GM12878 (cell line): ENCODE data around the gene CWC22. TPM values are rescaled to one million over a fixed set of nuclear protein-coding genes. Genes with fewer than 3 reads are reported as not detected.

Source experiments
- ATAC-seq: fragments of 200-7000 bp; cut with Tn5 transposase; 3 replicates; pipeline ENCODE4 v1.9.1; 2020; ENCODE audit warnings: mild to moderate bottlenecking, moderate library complexity
- BruUV-seq: library from RNA; stranded (reverse); fragments of 400-500 nt; replicated peaks from 2 replicates; lab custom pipeline; 2021; lab: Mats Ljungman, UMichigan
- CTCF ChIA-PET: fragments of 300-600 bp; sonication (Branson Sonifier 250); formaldehyde crosslinking; extraction: SDS; loops from one replicate; lab custom pipeline; 2021; ENCODE audit warnings: inconsistent platforms; lab: Yijun Ruan, JAX
- POLR2A ChIA-PET: fragments of 350-600 bp; formaldehyde crosslinking; extraction: SDS; loops from one replicate; lab custom pipeline; 2021; ENCODE audit warnings: inconsistent platforms; lab: Charles Lee
- RAD21 ChIA-PET: fragments of 300-600 bp; sonication (Branson Sonifier 250); formaldehyde crosslinking; loops from one replicate; lab custom pipeline; 2023; ENCODE audit warnings: antibody characterized with exemption; ENCODE audit not compliant: unreplicated experiment; lab: Charles Lee
- SMC1A ChIA-PET: fragments of 300-600 bp; sonication (Branson Sonifier 250); formaldehyde crosslinking; loops from one replicate; lab custom pipeline; 2023; ENCODE audit not compliant: unreplicated experiment, uncharacterized antibody; lab: Charles Lee
- DNase-seq: peaks from one replicate; pipeline ENCODE4 v3.0.0-alpha.2; 2011; ENCODE audit warnings: low read depth, low spot score
- FAIRE-seq: peaks from 3 replicates; lab custom pipeline; 2011; peaks lifted over from hg19 to GRCh38; lab: Jason Lieb, UNC
- H2AFZ ChIP-seq: 2 replicates; pipeline ENCODE4 v1.6.0; 2011; ENCODE audit warnings: low read depth, low read length, control low read depth; ENCODE audit not compliant: control insufficient read depth
- H3K27ac ChIP-seq: 2 replicates; pipeline ENCODE4 v1.5.1; 2011; ENCODE audit warnings: control low read depth; ENCODE audit not compliant: control insufficient read depth, insufficient read depth
- H3K27me3 ChIP-seq, 2 experiments: replicated peaks in 1 of 2; 2 replicates each; pipeline versions ENCODE4 v1.6.0 to v1.6.1; 2011; ENCODE audit warnings: low read length in 1 of 2; ENCODE audit not compliant: control insufficient read depth in 2 of 2, insufficient read depth in 2 of 2
- H3K36me3 ChIP-seq, 2 experiments: 2 replicates each; pipeline ENCODE4 v1.5.1; 2011; ENCODE audit warnings: low read length in 1 of 2; ENCODE audit not compliant: control insufficient read depth in 2 of 2, insufficient read depth in 2 of 2
- H3K4me1 ChIP-seq: 2 replicates; pipeline ENCODE4 v1.6.1; 2011; ENCODE audit warnings: mild to moderate bottlenecking, low read length, moderate library complexity, mixed read lengths; ENCODE audit not compliant: control insufficient read depth, insufficient read depth
- H3K4me2 ChIP-seq: 2 replicates; pipeline ENCODE4 v1.6.0; 2011; ENCODE audit warnings: control low read depth; ENCODE audit not compliant: control insufficient read depth, insufficient read depth
- H3K4me3 ChIP-seq: fragments of 200-600 bp; sonication (generic); 2 replicates; pipeline ENCODE4 v1.5.1; 2016
- H3K79me2 ChIP-seq: 2 replicates; pipeline ENCODE4 v1.6.0; 2011; ENCODE audit warnings: low read length; ENCODE audit not compliant: control insufficient read depth, insufficient read depth
- H3K9ac ChIP-seq: 2 replicates; pipeline ENCODE4 v1.8.0; 2011; ENCODE audit warnings: low read length, control low read depth, mixed read lengths; ENCODE audit not compliant: control insufficient read depth, insufficient read depth
- H3K9me3 ChIP-seq: replicated peaks from 3 replicates; pipeline ENCODE4 v1.5.1; 2011; ENCODE audit warnings: mild to moderate bottlenecking, low read length; ENCODE audit not compliant: control insufficient read depth, insufficient read depth
- H4K20me1 ChIP-seq: 2 replicates; pipeline ENCODE4 v1.6.0; 2011; ENCODE audit not compliant: control insufficient read depth, insufficient read depth
- BACH1 ChIP-seq: fragments of 450-650 bp; IDR thresholded peaks from 2 replicates; pipeline ENCODE4 v1.6.1; 2017; ENCODE audit warnings: mild to moderate bottlenecking, borderline replicate concordance
- E2F4 ChIP-seq: IDR thresholded peaks from 2 replicates; pipeline ENCODE4 v1.6.1; 2012; ENCODE audit warnings: low read depth, low read length, improper control_type of control experiment
- E4F1 ChIP-seq: fragments of 450-650 bp; IDR thresholded peaks from 2 replicates; pipeline ENCODE4 v1.6.1; 2018; ENCODE audit warnings: borderline replicate concordance, mild to moderate bottlenecking; ENCODE audit not compliant: partially characterized antibody
- HSF1 ChIP-seq: fragments of 150-350 bp; IDR thresholded peaks from 2 replicates; pipeline ENCODE4 v1.6.1; 2014; ENCODE audit warnings: mild to moderate bottlenecking, low read depth, low read length
- JUND ChIP-seq: IDR thresholded peaks from 2 replicates; pipeline ENCODE4 v1.6.1; 2012; ENCODE audit warnings: low read depth, mild to moderate bottlenecking, low read length, improper control_type of control experiment, moderate library complexity
- NR2F1 ChIP-seq: fragments of 450-650 bp; conservative IDR thresholded peaks from 2 replicates; pipeline ENCODE4 v1.6.1; 2017; ENCODE audit warnings: mild to moderate bottlenecking
- NRF1 ChIP-seq: conservative IDR thresholded peaks from 2 replicates; pipeline ENCODE4 v1.6.1; 2011; ENCODE audit warnings: mild to moderate bottlenecking, low read depth, low read length, improper control_type of control experiment
- PBX3 ChIP-seq: IDR thresholded peaks from 2 replicates; pipeline ENCODE4 v1.6.1; 2011; ENCODE audit warnings: mild to moderate bottlenecking, low read depth, low read length, moderate library complexity; ENCODE audit not compliant: insufficient replicate concordance
- TCF3 ChIP-seq: IDR thresholded peaks from 2 replicates; pipeline ENCODE4 v1.6.1; 2012; ENCODE audit warnings: low read depth, mild to moderate bottlenecking, low read length, borderline replicate concordance; ENCODE audit not compliant: insufficient read depth
- TCF7 ChIP-seq: IDR thresholded peaks from 2 replicates; pipeline ENCODE4 v1.6.1; 2014; ENCODE audit warnings: antibody characterized with exemption, borderline replicate concordance
- USF2 ChIP-seq: IDR thresholded peaks from 2 replicates; pipeline ENCODE4 v1.6.1; 2011; ENCODE audit warnings: low read depth, low read length, improper control_type of control experiment, borderline replicate concordance
- ZNF592 ChIP-seq: fragments of 450-650 bp; IDR thresholded peaks from 2 replicates; pipeline ENCODE4 v1.6.1; 2017; ENCODE audit warnings: mild to moderate bottlenecking, moderate library complexity
- ZZZ3 ChIP-seq: IDR thresholded peaks from 2 replicates; pipeline ENCODE4 v1.6.1; 2011; ENCODE audit warnings: low read depth; ENCODE audit not compliant: control insufficient read depth, insufficient read length
- in situ Hi-C: fragments of 300-500 bp; cut with MboI; formaldehyde crosslinking; loops from 9 replicates; pipeline ENCODE4 v1.14.3; 2018; ENCODE audit warnings: mixed read lengths
- intact Hi-C: fragments of 100-400 bp; cut with micrococcal nuclease; formaldehyde crosslinking; loops from one replicate; pipeline ENCODE4 v1.14.2; 2022; ENCODE audit not compliant: unreplicated experiment
- polyA plus RNA-seq, 11 experiments: library from polyadenylated mRNA; depleted of rRNA in 4 of 11; unstranded in 6 of 11; stranded (reverse) in 5 of 11; fragments of >200 nt; fragmentation: Nextera tagmentation in 4 of 11; fragmentation: Illumina TruSeq in 1 of 11; extraction: Ambion mirVana in 4 of 11; extraction: Trizol in 1 of 11; gene quantifications; 1 replicate in 1 of 11; 2 replicates in 10 of 11; pipeline versions ENCODE4 v1.2.1 to v1.2.3, GENCODE V29; 2011 to 2016; ENCODE audit warnings: inconsistent platforms in 2 of 11, missing spikeins in 2 of 11, low read depth in 1 of 11
- total RNA-seq, 4 experiments: library from RNA; depleted of rRNA in 3 of 4; stranded (reverse); fragments of >200 nt in 3 of 4; fragmentation: Illumina TruSeq in 1 of 4; extraction: Trizol in 1 of 4; gene quantifications; 2 replicates each; pipeline versions ENCODE4 v1.2.1 to v1.2.3, GENCODE V29; 2013 to 2021

The CWC22 gene
- total and polyA plus RNA-seq, 10 of the 15 experiments (the other 5 are each of a cell fraction or from before 2014, with no cell fraction given) = 8.2 to 38.5 (median 26.3) TPM

GRCh38 chr2:179917272-179917671 is 89.8 kb downstream of the CWC22 start:
- BruUV-seq = no TSS peak
- H3K36me3 ChIP-seq = no peaks in the 10 kb centered on the region
- intact Hi-C loops = no loop called here
- ATAC-seq (no peak), FAIRE-seq (no peak), DNase-seq (no peak)
- ChIA-PET RAD21 (no interaction called here), CTCF (no interaction called here), POLR2A (no interaction called here), SMC1A (no interaction called here)
- no peaks in the 10 kb centered on the region for H3K9me3 ChIP-seq
- in situ Hi-C loops = no loop called here
- H3K27ac ChIP-seq = no peak overlapping the region
- no peak overlapping the region for H3K9ac ChIP-seq
- H2AFZ ChIP-seq = no peak overlapping the region
- no peaks in the 10 kb centered on the region for H3K27me3 ChIP-seq
- H3K79me2 ChIP-seq = no peaks in the 10 kb centered on the region
- H4K20me1 ChIP-seq = no peaks in the 10 kb centered on the region
- no peak overlapping the region for H3K4me3 ChIP-seq
- no peak overlapping the region for H3K4me2 ChIP-seq
- H3K4me1 ChIP-seq = no peaks in the 10 kb centered on the region
- TF ChIP-seq BACH1 = no peak
- TF ChIP-seq ZZZ3 = no peak
- TF ChIP-seq PBX3 = no peak
- TF ChIP-seq NR2F1 = no peak
- TF ChIP-seq TCF7 = no peak
- TF ChIP-seq NRF1 = no peak
- TF ChIP-seq E2F4 = no peak
- TF ChIP-seq TCF3 = no peak
- no peak for TF ChIP-seq HSF1
- no peak for TF ChIP-seq ZNF592
- no peak for TF ChIP-seq USF2
- TF ChIP-seq JUND = no peak
- no peak for TF ChIP-seq E4F1
